Measurements from ENCODE around the gene AMBP.

Gene AMBP

GRCh38 chr9:114112778-114113584 lies 34.9 kb upstream of the AMBP start:
- Histone ChIP-seq H3K36me3 (replicated peaks; ENCODE audit: insufficient read depth, low read length) (no peaks in the 10 kb centered on the region), H2AFZ (ENCODE audit: low read length) (no peak overlapping the region), H3F3A (ENCODE audit: insufficient read depth, low read length) (no peaks in the 10 kb centered on the region), H3K4me3 (ENCODE audit: low read length) (no peak overlapping the region), H3K4me1 (ENCODE audit: low read length) (no peaks in the 10 kb centered on the region), H3K9me3 (replicated peaks; ENCODE audit: insufficient read depth, low read length) (no peaks in the 10 kb centered on the region), H4K20me1 (ENCODE audit: insufficient read depth, low read length) (no peaks in the 10 kb centered on the region), H3K4me2 (ENCODE audit: low read depth, low read length) (no peak overlapping the region), H3K27me3 (replicated peaks; ENCODE audit: insufficient read depth, low read length) (peaks cover 11% of the 10 kb centered on the region; the same call in 1 of the 2 replicates), H3K9ac (ENCODE audit: low read length) (no peak overlapping the region), H3K9me2 (replicated peaks; ENCODE audit: insufficient read depth, low read length) (no peaks in the 10 kb centered on the region), H3K79me2 (ENCODE audit: low read length) (no peaks in the 10 kb centered on the region), H3K27ac (ENCODE audit: low read length) (no peak overlapping the region)
- TF ChIP-seq, protein P1, sequence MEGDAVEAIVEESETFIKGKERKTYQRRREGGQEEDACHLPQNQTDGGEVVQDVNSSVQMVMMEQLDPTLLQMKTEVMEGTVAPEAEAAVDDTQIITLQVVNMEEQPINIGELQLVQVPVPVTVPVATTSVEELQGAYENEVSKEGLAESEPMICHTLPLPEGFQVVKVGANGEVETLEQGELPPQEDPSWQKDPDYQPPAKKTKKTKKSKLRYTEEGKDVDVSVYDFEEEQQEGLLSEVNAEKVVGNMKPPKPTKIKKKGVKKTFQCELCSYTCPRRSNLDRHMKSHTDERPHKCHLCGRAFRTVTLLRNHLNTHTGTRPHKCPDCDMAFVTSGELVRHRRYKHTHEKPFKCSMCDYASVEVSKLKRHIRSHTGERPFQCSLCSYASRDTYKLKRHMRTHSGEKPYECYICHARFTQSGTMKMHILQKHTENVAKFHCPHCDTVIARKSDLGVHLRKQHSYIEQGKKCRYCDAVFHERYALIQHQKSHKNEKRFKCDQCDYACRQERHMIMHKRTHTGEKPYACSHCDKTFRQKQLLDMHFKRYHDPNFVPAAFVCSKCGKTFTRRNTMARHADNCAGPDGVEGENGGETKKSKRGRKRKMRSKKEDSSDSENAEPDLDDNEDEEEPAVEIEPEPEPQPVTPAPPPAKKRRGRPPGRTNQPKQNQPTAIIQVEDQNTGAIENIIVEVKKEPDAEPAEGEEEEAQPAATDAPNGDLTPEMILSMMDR (IDR thresholded peaks at IDR 0.05; ENCODE audit: low read length): no peak
- TF ChIP-seq EZH2 (optimal IDR thresholded peaks at IDR 0.05; ENCODE audit: low read depth, low read length) (no peak), EZH2phosphoT487 (IDR thresholded peaks at IDR 0.05; ENCODE audit: low read length) (no peak)
- no peak for DNase-seq

- Histone ChIP-seq H3K36me3 (replicated peaks; ENCODE audit: insufficient read depth, low read length) (no peaks in the 10 kb centered on the region), H3K9me2 (replicated peaks; ENCODE audit: insufficient read depth, low read length) (no peaks in the 10 kb centered on the region), H3K9me3 (replicated peaks; ENCODE audit: insufficient read depth, low read length) (no peaks in the 10 kb centered on the region), H3K4me1 (ENCODE audit: low read length) (no peaks in the 10 kb centered on the region), H3F3A (ENCODE audit: insufficient read depth, low read length) (no peaks in the 10 kb centered on the region), H3K4me3 (ENCODE audit: low read length) (no peak overlapping the region), H3K27ac (ENCODE audit: low read length) (no peak overlapping the region), H3K9ac (ENCODE audit: low read length) (no peak overlapping the region), H2AFZ (ENCODE audit: low read length) (no peak overlapping the region), H4K20me1 (ENCODE audit: insufficient read depth, low read length) (no peaks in the 10 kb centered on the region), H3K4me2 (ENCODE audit: low read depth, low read length) (no peak overlapping the region), H3K79me2 (ENCODE audit: low read length) (no peaks in the 10 kb centered on the region), H3K27me3 (replicated peaks; ENCODE audit: insufficient read depth, low read length) (0 out of 2 replicates have a peak, but pooled peaks cover 5% of the 10 kb centered on the region)
- TF ChIP-seq EZH2 (optimal IDR thresholded peaks at IDR 0.05; ENCODE audit: low read depth, low read length) (no peak), EZH2phosphoT487 (IDR thresholded peaks at IDR 0.05; ENCODE audit: low read length) (no peak)
- TF ChIP-seq, protein P1 (IDR thresholded peaks at IDR 0.05; ENCODE audit: low read length): no peak
- DNase-seq: no peak
These were observed 34.2 kb upstream of the AMBP start for GRCh38 chr9:114112325-114112724.

- Histone ChIP-seq H3K9ac (ENCODE audit: low read length) (no peak overlapping the region), H3K27me3 (replicated peaks; ENCODE audit: insufficient read depth, low read length) (no peaks in the 10 kb centered on the region), H3K9me2 (replicated peaks; ENCODE audit: insufficient read depth, low read length) (no peaks in the 10 kb centered on the region), H3F3A (ENCODE audit: insufficient read depth, low read length) (no peaks in the 10 kb centered on the region), H3K36me3 (replicated peaks; ENCODE audit: insufficient read depth, low read length) (no peaks in the 10 kb centered on the region), H3K4me1 (ENCODE audit: low read length) (no peaks in the 10 kb centered on the region), H3K4me3 (ENCODE audit: low read length) (no peak overlapping the region), H3K4me2 (ENCODE audit: low read depth, low read length) (no peak overlapping the region), H2AFZ (ENCODE audit: low read length) (no peak overlapping the region), H4K20me1 (ENCODE audit: insufficient read depth, low read length) (no peaks in the 10 kb centered on the region), H3K27ac (ENCODE audit: low read length) (no peak overlapping the region), H3K79me2 (ENCODE audit: low read length) (no peaks in the 10 kb centered on the region), H3K9me3 (replicated peaks; ENCODE audit: insufficient read depth, low read length) (no peaks in the 10 kb centered on the region)
- DNase-seq: no peak
- TF ChIP-seq EZH2 (optimal IDR thresholded peaks at IDR 0.05; ENCODE audit: low read depth, low read length) (no peak), EZH2phosphoT487 (IDR thresholded peaks at IDR 0.05; ENCODE audit: low read length) (no peak)
- TF ChIP-seq, protein P1 (IDR thresholded peaks at IDR 0.05; ENCODE audit: low read length): no peak
These were observed 32.1 kb upstream of the AMBP start for GRCh38 chr9:114110180-114110579.

Data from MM.1S (cell line).